Activated T-helper 17 cell treated with anti-CD3 and anti-CD28 coated beads, Interleukin-2, amount 50 U/mL, for 72 hours (primary cell): Measurements from ENCODE around the gene HLA-E. TPM values are rescaled to one million over a fixed set of nuclear protein-coding genes. Genes with fewer than 3 reads are reported as not detected.
"Not testable (repeated sequence)": the region's sequence is repeated elsewhere in the genome, so short reads cannot be mapped to it uniquely, and the experiment has no call there.

Experiments
- ATAC-seq: fragments of 150-1000 bp; cut with Tn5 transposase; replicated peaks from 2 replicates; pipeline ENCODE4 v1.10.0; 2021; ENCODE audit warnings: mild to moderate bottlenecking, moderate library complexity
- H3K27ac Mint-ChIP-seq: one replicate; pipeline ENCODE4 v1.8.0; 2022; ENCODE audit warnings: mixed read lengths
- H3K27me3 Mint-ChIP-seq: one replicate; pipeline ENCODE4 v1.8.0; 2022; ENCODE audit warnings: mixed read lengths
- H3K36me3 Mint-ChIP-seq: one replicate; pipeline ENCODE4 v1.8.0; 2022; ENCODE audit warnings: low read depth, mild to moderate bottlenecking, mixed read lengths
- H3K4me1 Mint-ChIP-seq: one replicate; pipeline ENCODE4 v1.8.0; 2022; ENCODE audit warnings: mixed read lengths
- H3K4me3 Mint-ChIP-seq: one replicate; pipeline ENCODE4 v1.8.0; 2022; ENCODE audit warnings: mild to moderate bottlenecking, mixed read lengths
- H3K9me3 Mint-ChIP-seq: one replicate; pipeline ENCODE4 v1.8.0; 2022; ENCODE audit warnings: mixed read lengths
- total RNA-seq, 2 donors: library from RNA; stranded (reverse); gene quantifications; one replicate each; pipeline ENCODE4 v1.2.3, GENCODE V29; 2022

Gene HLA-E
- total RNA-seq, 2 donors from 2014 or later, result 362 to 675 TPM

DNA sequence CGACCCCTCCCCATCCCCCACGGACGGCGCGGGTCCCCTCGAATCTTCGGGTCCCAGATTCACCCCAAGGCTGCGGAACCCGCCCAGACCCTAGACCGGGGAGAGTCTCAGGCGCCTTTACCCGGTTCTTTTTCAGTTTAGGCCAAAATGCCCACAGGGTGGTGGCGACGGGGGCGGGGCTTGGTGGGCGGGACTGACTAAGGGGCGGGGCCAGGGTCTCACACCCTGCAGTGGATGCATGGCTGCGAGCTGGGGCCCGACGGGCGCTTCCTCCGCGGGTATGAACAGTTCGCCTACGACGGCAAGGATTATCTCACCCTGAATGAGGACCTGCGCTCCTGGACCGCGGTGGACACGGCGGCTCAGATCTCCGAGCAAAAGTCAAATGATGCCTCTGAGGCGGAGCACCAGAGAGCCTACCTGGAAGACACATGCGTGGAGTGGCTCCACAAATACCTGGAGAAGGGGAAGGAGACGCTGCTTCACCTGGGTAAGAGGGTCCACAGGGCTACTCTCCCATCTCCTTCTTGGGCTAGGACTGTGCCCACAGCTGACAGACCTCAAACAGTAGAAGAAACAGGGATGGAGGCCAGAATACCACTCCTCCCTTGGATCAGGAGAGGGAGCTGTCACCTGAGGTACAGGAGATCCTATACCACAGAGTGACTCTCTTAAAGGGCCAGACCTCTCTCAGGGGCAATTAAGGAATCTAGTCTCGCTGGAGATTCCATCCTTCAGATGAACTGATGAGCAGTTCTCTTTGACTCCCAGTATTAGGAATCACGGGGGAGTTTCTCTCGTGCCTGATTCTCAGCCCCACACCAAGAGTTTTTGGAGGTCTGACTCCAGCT, 942 bp downstream of the HLA-E start:
- H3K27ac Mint-ChIP-seq, result peak overlapping the region; percentile 98
- peaks cover 64% of the 10 kb centered on the region for H3K36me3 Mint-ChIP-seq
- H3K4me3 Mint-ChIP-seq, result peak overlapping the region; percentile 98
- peaks cover 25% of the 10 kb centered on the region for H3K4me1 Mint-ChIP-seq
- no peaks in the 10 kb centered on the region for H3K27me3 Mint-ChIP-seq
- peak; percentile 55 for ATAC-seq
- no peaks in the 10 kb centered on the region for H3K9me3 Mint-ChIP-seq

DNA sequence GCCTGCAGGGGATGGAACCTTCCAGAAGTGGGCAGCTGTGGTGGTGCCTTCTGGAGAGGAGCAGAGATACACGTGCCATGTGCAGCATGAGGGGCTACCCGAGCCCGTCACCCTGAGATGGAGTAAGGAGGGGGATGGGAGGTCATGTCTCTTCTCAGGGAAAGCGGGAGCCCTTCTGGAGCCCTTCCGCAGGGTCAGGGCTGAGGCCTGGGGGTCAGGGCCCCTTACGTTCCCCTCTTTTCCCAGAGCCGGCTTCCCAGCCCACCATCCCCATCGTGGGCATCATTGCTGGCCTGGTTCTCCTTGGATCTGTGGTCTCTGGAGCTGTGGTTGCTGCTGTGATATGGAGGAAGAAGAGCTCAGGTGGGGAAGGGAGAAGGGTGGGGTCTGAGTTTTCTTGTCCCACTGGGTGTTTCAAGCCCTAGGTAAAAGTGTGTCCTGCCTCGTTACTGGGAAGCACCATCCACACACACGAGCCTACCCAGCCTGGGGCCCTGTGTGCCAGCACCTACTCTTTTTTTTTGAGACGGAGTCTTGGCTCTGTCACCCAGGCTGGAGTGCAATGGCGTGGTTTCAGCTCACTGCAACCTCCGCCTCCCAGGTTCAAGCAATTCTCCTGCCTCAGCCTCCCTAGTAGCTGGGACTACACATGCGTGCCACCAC, 2.1 kb downstream of the HLA-E start:
- H3K4me1 Mint-ChIP-seq, result peaks cover 36% of the 10 kb centered on the region
- not testable (repeated sequence) for H3K27me3 Mint-ChIP-seq

DNA sequence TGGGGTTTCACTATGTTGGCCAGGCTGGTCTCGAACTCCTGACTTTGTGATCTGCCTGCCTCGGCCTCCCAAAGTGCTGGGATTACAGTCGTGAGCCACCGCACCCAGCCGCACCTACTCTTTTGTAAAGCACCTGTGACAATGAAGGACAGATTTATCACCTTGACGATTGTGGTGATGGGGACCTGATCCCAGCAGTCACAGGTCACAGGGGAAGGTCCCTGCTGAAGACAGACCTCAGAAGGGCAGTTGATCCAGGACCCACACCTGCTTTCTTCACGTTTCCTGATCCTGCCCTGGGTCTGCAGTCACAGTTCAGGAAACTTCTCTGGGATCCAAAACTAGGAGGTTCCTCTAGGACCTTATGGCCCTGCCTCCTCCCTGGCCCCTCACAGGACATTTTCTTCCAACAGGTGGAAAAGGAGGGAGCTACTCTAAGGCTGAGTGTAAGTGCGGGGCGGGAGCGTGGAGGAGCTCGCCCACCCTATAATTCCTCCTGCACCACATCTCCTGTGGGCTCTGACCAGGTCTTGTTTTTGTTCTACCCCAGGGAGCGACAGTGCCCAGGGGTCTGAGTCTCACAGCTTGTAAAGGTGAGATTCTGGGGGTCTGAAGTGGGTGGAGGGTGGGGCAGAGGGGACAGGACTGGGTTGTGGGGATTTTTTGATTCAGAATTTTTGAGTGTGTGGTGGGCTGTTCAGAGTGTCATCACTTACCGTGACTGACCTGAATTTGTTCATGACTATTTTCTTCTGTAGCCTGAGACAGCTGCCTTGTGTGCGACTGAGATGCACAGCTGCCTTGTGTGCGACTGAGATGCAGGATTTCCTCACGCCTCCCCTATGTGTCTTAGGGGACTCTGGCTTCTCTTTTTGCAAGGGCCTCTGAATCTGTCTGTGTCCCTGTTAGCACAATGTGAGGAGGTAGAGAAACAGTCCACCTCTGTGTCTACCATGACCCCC, 3.0 kb downstream of the HLA-E start:
- peaks cover 68% of the 10 kb centered on the region for H3K36me3 Mint-ChIP-seq
- H3K4me3 Mint-ChIP-seq, result peak overlapping the region; percentile 98
- H3K9me3 Mint-ChIP-seq, result no peaks in the 10 kb centered on the region
- peaks cover 45% of the 10 kb centered on the region for H3K4me1 Mint-ChIP-seq
- no peak for ATAC-seq
- H3K27ac Mint-ChIP-seq, result peak overlapping the region; percentile 98
- H3K27me3 Mint-ChIP-seq, result no peaks in the 10 kb centered on the region

More for the DNA sequence above, 2.1 kb downstream of the HLA-E start:
- Mint-ChIP-seq H3K27ac (peak overlapping the region; percentile 98), H3K36me3 (peaks cover 68% of the 10 kb centered on the region), H3K4me3 (peak overlapping the region; percentile 98)
- ATAC-seq, H3K9me3 Mint-ChIP-seq: not testable (repeated sequence)

DNA sequence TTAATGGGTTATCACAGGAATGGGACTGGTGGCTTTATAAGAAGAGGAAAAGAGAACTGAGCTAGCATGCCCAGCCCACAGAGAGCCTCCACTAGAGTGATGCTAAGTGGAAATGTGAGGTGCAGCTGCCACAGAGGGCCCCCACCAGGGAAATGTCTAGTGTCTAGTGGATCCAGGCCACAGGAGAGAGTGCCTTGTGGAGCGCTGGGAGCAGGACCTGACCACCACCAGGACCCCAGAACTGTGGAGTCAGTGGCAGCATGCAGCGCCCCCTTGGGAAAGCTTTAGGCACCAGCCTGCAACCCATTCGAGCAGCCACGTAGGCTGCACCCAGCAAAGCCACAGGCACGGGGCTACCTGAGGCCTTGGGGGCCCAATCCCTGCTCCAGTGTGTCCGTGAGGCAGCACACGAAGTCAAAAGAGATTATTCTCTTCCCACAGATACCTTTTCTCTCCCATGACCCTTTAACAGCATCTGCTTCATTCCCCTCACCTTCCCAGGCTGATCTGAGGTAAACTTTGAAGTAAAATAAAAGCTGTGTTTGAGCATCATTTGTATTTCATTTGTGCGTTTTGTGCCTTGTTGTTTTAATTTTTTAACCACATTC, 4.4 kb downstream of the HLA-E start:
- Mint-ChIP-seq H3K27ac (peak overlapping the region; percentile 98), H3K9me3 (no peaks in the 10 kb centered on the region), H3K27me3 (no peaks in the 10 kb centered on the region), H3K36me3 (peaks cover 68% of the 10 kb centered on the region), H3K4me1 (peaks cover 50% of the 10 kb centered on the region), H3K4me3 (peak overlapping the region; percentile 98)
- ATAC-seq, result no peak

DNA sequence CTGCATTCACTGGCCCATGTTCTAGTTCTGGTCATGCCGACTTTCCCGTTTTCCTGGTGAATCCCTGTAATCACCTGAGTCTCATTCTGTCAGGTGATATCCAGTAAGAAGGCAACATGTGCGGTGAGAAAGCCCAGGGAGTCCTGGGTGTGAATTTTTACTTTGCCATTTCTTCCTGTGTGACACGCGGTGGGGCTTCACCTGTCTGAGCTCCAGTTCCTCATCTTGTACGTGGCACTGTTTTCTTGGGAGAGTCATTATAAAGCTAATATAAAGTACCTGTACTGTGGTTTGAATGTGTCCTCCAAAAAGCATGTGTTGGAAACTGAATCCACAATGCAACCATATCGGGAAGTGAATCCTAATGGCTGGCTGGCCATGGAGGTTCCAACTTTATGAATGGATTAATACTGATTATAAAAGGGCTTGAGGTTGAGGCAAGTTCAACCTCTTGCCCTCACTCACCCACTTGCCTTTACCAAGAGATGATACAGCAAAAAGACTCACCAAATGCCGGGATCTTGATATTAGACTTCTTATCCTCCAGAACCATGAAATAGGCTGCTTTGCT, 5.1 kb downstream of the HLA-E start:
- Mint-ChIP-seq H3K4me1 (peaks cover 46% of the 10 kb centered on the region), H3K4me3 (peak overlapping the region; percentile 98), H3K27ac (peak overlapping the region; percentile 98), H3K9me3 (no peaks in the 10 kb centered on the region), H3K27me3 (no peaks in the 10 kb centered on the region), H3K36me3 (peaks cover 62% of the 10 kb centered on the region)
- ATAC-seq, result no peak

DNA sequence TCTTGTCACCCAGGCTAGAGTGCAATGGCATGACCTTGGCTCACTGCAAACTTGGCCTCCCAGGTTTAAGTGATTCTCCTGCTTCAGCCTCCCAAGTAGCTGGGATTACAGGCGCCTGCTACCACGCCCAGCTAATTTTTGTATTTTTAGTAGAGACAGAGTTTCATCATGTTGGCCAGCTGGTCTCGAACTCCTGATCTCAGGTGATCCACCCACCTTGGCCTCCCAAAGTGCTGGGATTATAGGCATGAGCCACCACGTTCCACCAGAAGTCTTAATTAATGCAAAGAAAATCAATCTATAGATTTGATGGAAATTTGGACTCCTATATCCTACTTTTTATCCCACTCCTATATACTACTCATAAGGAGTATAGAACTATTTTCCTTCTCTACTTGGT, 5.8 kb downstream of the HLA-E start:
- H3K4me3 Mint-ChIP-seq, result peak overlapping the region; percentile 98
- peaks cover 46% of the 10 kb centered on the region for H3K4me1 Mint-ChIP-seq

DNA sequence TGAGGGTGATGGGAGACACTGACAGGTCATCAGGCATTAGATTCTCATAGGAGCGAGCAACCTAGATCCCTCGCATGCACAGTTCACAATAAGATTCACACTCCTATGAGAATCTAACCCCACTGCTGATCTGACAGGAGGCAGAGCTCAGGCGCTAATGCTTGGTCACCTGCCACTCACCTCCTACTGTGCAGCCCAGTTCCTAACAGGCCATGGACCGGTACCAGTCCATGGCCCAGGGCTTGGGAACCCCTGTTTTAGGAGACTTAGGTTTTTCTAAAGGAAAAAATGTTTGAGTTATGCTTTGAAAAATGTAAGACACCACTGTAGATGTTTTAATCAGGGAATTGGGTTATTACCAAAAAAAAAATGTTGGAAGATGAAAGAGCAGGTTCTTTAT, 6.7 kb downstream of the HLA-E start:
- ATAC-seq, result no peak
- H3K4me3 Mint-ChIP-seq, result peak overlapping the region; percentile 98
- H3K9me3 Mint-ChIP-seq, result no peaks in the 10 kb centered on the region
- peaks cover 53% of the 10 kb centered on the region for H3K4me1 Mint-ChIP-seq
- peaks cover 46% of the 10 kb centered on the region for H3K36me3 Mint-ChIP-seq
- peak overlapping the region; percentile 98 for H3K27ac Mint-ChIP-seq
- no peaks in the 10 kb centered on the region for H3K27me3 Mint-ChIP-seq

More for the DNA sequence above, 5.8 kb downstream of the HLA-E start:
- not testable (repeated sequence) for H3K27me3 Mint-ChIP-seq, ATAC-seq, H3K9me3 Mint-ChIP-seq
- H3K27ac Mint-ChIP-seq, result peak overlapping the region; percentile 98
- peaks cover 56% of the 10 kb centered on the region for H3K36me3 Mint-ChIP-seq

DNA sequence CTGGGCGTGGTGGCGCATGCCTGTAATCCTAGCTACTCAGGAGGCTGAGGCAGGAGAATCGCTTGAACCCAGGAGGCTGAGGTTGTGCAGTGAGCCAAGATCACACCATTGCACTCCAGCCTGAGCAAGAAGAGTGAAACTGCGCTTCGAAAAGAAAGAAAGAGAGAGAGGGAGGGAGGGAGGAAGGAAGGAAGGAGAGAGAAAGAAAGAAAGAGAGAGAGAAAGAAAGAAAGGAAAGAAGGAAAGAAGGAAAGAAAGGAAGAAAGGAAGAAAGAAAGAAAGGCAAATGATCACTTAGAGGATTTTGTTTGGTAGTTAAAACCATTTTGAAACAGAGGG, 7.9 kb downstream of the HLA-E start:
- H3K9me3 Mint-ChIP-seq, result not testable (repeated sequence)

DNA sequence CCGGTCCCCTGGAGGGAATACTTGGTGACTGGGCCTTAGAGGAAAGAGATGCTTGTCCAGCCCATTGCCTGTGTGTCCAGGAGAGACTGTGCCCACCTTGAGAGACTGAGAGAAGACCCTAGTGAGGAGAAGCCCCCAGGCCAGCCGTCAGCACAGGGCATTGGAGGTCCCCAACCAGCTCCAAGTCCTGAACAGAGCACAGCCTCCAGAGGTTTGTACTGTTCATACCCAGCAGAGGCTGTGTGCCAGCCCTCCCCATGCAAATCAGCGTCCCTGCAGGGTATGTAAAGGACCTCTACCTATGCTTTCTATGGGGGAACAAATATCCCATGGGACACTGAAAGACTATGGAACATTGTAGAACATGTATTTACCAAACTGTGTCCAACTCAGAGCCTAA, 8.4 kb downstream of the HLA-E start:
- peaks cover 52% of the 10 kb centered on the region for H3K4me1 Mint-ChIP-seq

More for the DNA sequence above, 7.9 kb downstream of the HLA-E start:
- ATAC-seq, H3K27me3 Mint-ChIP-seq: not testable (repeated sequence)
- Mint-ChIP-seq H3K4me1 (peaks cover 53% of the 10 kb centered on the region), H3K27ac (peak overlapping the region; percentile 98), H3K4me3 (peak overlapping the region; percentile 98), H3K36me3 (peaks cover 34% of the 10 kb centered on the region)

DNA sequence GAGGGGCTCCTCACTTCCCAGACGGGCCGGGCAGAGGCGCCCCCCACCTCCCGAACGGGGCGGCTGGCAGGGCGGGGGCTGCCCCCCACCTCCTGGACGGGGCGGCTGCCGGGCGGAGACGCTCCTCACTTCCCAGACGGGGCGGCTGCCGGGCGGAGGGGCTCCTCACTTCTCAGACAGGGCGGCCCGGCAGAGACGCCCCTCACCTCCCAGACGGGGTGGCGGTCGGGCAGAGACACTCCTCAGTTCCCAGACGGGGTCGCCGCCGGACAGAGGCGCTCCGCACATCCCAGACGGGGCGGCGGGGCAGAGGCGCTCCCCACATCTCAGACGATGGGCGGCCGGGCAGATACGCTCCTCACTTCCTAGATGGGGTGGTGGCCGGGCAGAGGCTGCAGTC, 9.4 kb downstream of the HLA-E start:
- peaks cover 47% of the 10 kb centered on the region for H3K4me1 Mint-ChIP-seq
- H3K4me3 Mint-ChIP-seq, result not testable (repeated sequence)

More for the DNA sequence above, 8.4 kb downstream of the HLA-E start:
- no peak for ATAC-seq
- H3K4me3 Mint-ChIP-seq, result peak overlapping the region; percentile 98
- H3K27me3 Mint-ChIP-seq, result no peaks in the 10 kb centered on the region
- peaks cover 29% of the 10 kb centered on the region for H3K36me3 Mint-ChIP-seq
- H3K9me3 Mint-ChIP-seq, result no peaks in the 10 kb centered on the region
- peak overlapping the region; percentile 98 for H3K27ac Mint-ChIP-seq

DNA sequence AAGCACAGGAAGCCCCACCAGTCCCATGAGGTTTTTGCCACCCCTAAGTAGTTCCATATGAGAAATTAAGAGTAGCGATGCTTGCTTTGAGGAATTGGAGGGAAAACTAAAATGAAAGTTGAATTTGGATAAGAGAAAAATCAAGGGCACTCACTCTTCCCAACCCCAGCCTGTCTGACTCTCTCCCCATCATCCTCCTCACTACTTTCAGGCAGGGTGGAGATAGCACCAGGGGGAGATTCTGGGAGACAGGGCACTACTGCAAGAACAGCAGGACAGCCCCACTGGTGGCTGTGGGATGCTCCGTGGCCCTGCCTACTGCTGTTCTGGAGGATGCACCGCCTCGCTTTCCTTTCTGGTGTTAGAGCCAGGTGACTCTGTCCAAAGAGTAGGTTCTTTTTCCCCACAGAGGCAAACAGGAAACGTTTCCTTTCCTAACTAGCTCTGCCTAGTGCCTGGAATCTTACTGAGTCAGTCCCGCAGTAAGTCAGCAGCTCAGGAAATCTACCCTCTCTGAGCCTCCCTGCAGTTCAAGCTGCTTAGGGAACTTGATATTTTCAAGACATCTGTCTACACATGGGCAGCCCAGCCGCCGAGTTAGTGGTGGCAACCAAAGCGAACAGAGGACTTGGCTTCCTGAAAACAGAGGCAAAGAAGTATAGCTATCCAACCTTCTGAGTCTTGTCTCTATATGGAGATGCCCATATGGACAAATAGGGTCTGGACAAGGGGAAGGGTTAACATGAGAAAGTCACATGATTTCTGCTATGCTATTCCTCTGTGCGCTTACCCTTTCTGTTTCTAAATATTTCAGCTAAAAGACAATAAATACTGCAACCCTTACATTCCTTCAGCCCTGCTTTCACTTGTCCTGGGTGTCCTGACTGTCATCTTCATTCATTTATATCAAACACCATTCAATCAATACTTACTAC, 11.4 kb downstream of the HLA-E start:
- Mint-ChIP-seq H3K4me3 (peak overlapping the region; percentile 81), H3K36me3 (no peaks in the 10 kb centered on the region), H3K27me3 (no peaks in the 10 kb centered on the region), H3K27ac (peak overlapping the region; percentile 85), H3K9me3 (no peaks in the 10 kb centered on the region), H3K4me1 (peaks cover 31% of the 10 kb centered on the region)
- ATAC-seq, result peak; percentile 35

More for the DNA sequence above, 9.4 kb downstream of the HLA-E start:
- not testable (repeated sequence) for ATAC-seq, H3K27me3 Mint-ChIP-seq, H3K27ac Mint-ChIP-seq, H3K9me3 Mint-ChIP-seq
- H3K36me3 Mint-ChIP-seq, result peaks cover 19% of the 10 kb centered on the region

DNA sequence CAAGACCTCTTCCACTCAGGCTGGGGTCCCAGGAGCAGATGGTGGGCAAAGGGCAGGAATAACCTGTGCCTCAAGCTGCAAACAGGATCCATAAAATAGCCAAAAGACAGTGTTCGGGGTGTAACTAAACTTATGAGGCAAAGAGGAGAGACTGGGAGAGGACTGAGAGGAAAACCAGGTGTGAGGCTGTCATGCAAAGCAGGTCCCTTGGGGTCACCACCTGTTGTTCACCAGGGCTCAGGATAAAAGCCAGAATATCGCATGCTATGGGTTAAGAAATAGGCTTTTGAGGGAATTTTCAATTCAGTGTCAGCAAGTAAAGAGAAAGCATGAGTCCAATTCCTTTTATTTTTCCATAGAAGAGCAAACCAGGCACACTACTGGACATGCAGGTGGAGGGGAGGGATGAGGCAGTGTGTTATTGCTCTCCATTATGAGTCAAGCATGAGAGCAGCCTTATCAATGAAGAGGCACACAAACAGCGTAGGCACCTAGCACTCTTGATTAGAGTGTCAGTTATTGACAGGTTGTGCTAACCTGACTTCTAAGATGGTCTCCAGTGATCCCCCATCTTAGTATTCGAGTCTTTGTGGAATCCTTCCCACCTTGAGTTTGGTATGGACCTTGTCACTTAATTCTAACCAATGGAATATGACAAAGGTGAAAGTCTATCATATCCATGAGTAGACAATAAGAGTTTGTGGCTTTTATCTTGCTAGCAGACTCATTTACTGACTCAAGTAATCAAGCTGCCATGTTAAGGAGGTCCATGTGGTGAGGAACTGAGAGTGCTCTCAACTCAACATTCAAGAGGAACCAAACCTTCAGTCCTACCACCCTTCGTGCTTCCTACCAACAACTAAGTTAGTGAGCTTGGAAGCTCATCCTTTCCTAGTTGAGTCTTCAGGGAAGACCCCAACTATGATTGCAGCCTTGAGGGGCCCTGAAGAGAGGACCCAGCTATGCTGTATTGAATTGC, 18.8 kb downstream of the HLA-E start:
- peak; percentile 69 for ATAC-seq
- peak overlapping the region; percentile 71 for H3K4me3 Mint-ChIP-seq
- peaks cover 6% of the 10 kb centered on the region for H3K36me3 Mint-ChIP-seq

More for the DNA sequence above, 18.8 kb downstream of the HLA-E start:
- no peaks in the 10 kb centered on the region for H3K9me3 Mint-ChIP-seq
- H3K4me1 Mint-ChIP-seq, result peaks cover 19% of the 10 kb centered on the region
- H3K27ac Mint-ChIP-seq, result peak overlapping the region; percentile 83
- H3K27me3 Mint-ChIP-seq, result no peaks in the 10 kb centered on the region
